ENCODE measurements around the gene MICALL1. TPM values are rescaled to one million over a fixed set of nuclear protein-coding genes. Genes with fewer than 3 reads are reported as not detected.

Gene MICALL1
- total RNA-seq, 1 experiment from 2014 or later: 29.8 TPM

DNA sequence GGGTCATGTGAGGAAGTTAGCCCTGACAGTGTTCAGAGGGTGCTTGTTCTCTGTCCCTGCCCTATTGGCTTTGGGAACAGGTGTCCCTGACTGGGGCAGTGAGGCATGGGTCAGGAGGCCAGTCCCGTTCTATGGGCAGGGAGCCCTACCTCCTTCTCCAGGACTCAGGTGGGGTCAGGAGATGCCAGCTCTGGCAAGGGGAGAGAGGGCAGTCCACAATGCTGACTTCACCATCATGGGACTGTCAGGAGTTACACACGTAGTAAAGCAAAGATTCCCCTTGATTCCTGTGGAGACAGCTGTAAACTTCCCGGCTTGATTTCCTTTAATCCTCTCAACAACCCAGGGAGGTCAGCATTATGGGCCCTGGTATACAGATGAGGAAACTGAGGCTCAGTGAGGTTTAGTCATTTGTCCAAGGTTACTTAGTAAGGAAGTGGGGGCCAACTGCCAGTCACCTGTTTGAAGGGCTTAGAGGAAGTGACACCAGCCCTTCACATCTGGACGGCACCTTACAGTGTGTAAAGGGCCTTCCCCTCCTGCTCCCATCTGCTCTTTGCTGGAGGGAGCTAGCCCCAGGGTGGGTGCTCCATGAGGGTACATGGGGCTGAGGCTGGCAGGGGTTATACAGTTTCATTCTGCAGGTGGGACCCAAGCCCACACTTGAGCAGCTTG is 11.9 kb downstream of the MICALL1 start:
- H3K27me3 ChIP-seq (ENCODE audit: control insufficient read depth, insufficient read depth, low read length): no peaks in the 10 kb centered on the region
- DNase-seq: no peak
- H3K36me3 ChIP-seq (replicated peaks; ENCODE audit: control insufficient read depth, insufficient read depth, low read length): peaks cover 11% of the 10 kb centered on the region
- H3K4me3 ChIP-seq (ENCODE audit: insufficient read depth, low read depth, low read length): no peak overlapping the region

- peaks cover 6% of the 10 kb centered on the region for H3K36me3 ChIP-seq (replicated peaks; ENCODE audit: control insufficient read depth, insufficient read depth, low read length)
These were observed 12.6 kb downstream of the MICALL1 start for GRCh38 chr22:37918580-37919270.

GRCh38 chr22:37920126-37920525 is 14.0 kb downstream of the MICALL1 start:
- Histone ChIP-seq H3K36me3 (replicated peaks; ENCODE audit: control insufficient read depth, insufficient read depth, low read length) (peaks cover 6% of the 10 kb centered on the region), H3K27me3 (ENCODE audit: control insufficient read depth, insufficient read depth, low read length) (no peaks in the 10 kb centered on the region), H3K4me3 (ENCODE audit: insufficient read depth, low read depth, low read length) (no peak overlapping the region)
- DNase-seq: no peak

More at GRCh38 chr22:37918580-37919270, 12.6 kb downstream of the MICALL1 start:
- Histone ChIP-seq H3K4me3 (ENCODE audit: insufficient read depth, low read depth, low read length) (no peak overlapping the region), H3K27me3 (ENCODE audit: control insufficient read depth, insufficient read depth, low read length) (no peaks in the 10 kb centered on the region)
- no peak for DNase-seq

- peak; percentile 72 for DNase-seq
- H3K4me3 ChIP-seq (ENCODE audit: insufficient read depth, low read depth, low read length): no peak overlapping the region
- no peaks in the 10 kb centered on the region for H3K27me3 ChIP-seq (ENCODE audit: control insufficient read depth, insufficient read depth, low read length)
- H3K36me3 ChIP-seq (replicated peaks; ENCODE audit: control insufficient read depth, insufficient read depth, low read length): peaks cover 14% of the 10 kb centered on the region
These were observed 16.1 kb downstream of the MICALL1 start for GRCh38 chr22:37922191-37922590.

- no peak for DNase-seq
- Histone ChIP-seq H3K27me3 (ENCODE audit: control insufficient read depth, insufficient read depth, low read length) (no peaks in the 10 kb centered on the region), H3K4me3 (ENCODE audit: insufficient read depth, low read depth, low read length) (no peak overlapping the region), H3K36me3 (replicated peaks; ENCODE audit: control insufficient read depth, insufficient read depth, low read length) (peaks cover 15% of the 10 kb centered on the region)
These were observed 17.8 kb downstream of the MICALL1 start for GRCh38 chr22:37923927-37924326.

DNA sequence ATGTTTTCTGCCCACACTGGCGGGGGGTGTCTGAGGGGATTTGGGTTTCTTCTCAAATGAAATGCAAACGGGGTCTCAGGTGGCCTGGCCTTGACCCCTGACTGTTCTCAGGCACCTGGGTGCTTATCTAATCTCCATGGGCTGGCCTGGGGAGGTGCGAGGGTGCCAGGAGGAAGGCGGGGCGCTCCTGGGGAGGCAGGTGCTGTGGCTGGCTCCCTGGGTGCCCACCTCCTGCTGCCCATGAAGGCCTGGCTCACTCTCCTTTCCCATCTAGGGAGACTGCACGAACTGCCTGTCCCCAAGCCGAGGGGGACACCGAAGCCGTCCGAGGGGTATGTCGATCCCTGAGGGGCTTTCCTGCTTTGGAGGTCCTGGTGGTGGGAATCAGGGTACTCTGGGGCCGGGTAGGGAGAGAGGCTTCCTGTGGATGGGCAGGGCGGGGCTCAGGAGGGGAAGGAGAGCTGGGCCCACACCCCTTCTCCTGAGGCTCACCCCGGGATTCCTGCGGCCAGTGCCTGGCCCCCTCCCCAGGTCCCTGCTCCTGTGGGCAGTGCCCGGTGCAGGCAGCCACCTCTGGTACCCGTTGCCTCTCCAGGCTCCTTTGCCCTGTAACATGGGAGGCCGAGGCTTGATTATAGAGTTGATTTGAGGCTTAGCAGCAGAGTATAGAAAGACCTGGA is 18.4 kb downstream of the MICALL1 start:
- no peak for DNase-seq
- Histone ChIP-seq H3K4me3 (ENCODE audit: insufficient read depth, low read depth, low read length) (no peak overlapping the region), H3K27me3 (ENCODE audit: control insufficient read depth, insufficient read depth, low read length) (no peaks in the 10 kb centered on the region), H3K36me3 (replicated peaks; ENCODE audit: control insufficient read depth, insufficient read depth, low read length) (peaks cover 16% of the 10 kb centered on the region)

GRCh38 chr22:37925330-37925729 is 19.2 kb downstream of the MICALL1 start:
- DNase-seq: no peak
- Histone ChIP-seq H3K4me3 (ENCODE audit: insufficient read depth, low read depth, low read length) (no peak overlapping the region), H3K27me3 (ENCODE audit: control insufficient read depth, insufficient read depth, low read length) (no peaks in the 10 kb centered on the region), H3K36me3 (replicated peaks; ENCODE audit: control insufficient read depth, insufficient read depth, low read length) (peaks cover 16% of the 10 kb centered on the region)

GRCh38 chr22:37925767-37926166 is 19.7 kb downstream of the MICALL1 start:
- Histone ChIP-seq H3K4me3 (ENCODE audit: insufficient read depth, low read depth, low read length) (no peak overlapping the region), H3K27me3 (ENCODE audit: control insufficient read depth, insufficient read depth, low read length) (no peaks in the 10 kb centered on the region), H3K36me3 (replicated peaks; ENCODE audit: control insufficient read depth, insufficient read depth, low read length) (peaks cover 16% of the 10 kb centered on the region)
- DNase-seq: no peak

DNA sequence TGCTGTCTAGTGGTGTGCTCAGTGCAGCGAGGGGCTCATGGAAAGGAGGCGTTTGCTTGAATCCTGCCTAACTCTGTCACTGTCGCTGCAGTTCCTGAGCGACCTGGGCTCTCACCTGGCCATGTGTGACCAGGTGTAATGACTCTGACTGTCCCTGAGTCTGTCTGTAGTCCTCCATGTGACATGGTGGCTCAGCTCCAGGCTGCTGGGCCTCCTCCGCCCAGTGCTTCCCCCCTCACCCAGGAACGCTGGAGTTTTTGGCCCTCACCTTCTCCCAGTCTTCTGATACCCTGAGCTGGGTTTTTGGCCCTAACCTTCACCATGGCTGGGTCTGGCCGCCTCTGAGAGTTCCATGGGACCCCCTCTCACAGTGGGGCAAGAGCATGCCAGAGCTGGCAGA is 20.3 kb downstream of the MICALL1 start:
- Histone ChIP-seq H3K4me3 (ENCODE audit: insufficient read depth, low read depth, low read length) (no peak overlapping the region), H3K27me3 (ENCODE audit: control insufficient read depth, insufficient read depth, low read length) (no peaks in the 10 kb centered on the region), H3K36me3 (replicated peaks; ENCODE audit: control insufficient read depth, insufficient read depth, low read length) (peaks cover 16% of the 10 kb centered on the region)
- DNase-seq: no peak

- Histone ChIP-seq H3K36me3 (replicated peaks; ENCODE audit: control insufficient read depth, insufficient read depth, low read length) (peaks cover 19% of the 10 kb centered on the region), H3K27me3 (ENCODE audit: control insufficient read depth, insufficient read depth, low read length) (no peaks in the 10 kb centered on the region), H3K4me3 (ENCODE audit: insufficient read depth, low read depth, low read length) (no peak overlapping the region)
- DNase-seq: no peak
These were observed 20.9 kb downstream of the MICALL1 start for GRCh38 chr22:37926771-37927636.

DNA sequence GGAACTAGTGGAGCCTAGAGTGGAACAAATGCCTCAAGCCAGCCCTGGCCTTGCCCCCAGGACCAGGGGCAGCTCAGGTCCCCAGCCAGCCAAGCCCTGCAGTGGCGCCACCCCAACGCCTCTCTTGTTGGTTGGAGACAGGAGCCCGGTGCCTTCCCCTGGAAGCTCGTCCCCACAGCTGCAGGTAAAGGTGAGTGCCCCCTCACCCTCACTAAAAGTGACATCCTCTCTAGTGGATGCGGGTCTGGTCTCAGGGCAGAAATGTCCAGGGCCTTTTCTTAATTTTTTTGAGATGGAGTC is 21.5 kb downstream of the MICALL1 start:
- Histone ChIP-seq H3K4me3 (ENCODE audit: insufficient read depth, low read depth, low read length) (no peak overlapping the region), H3K36me3 (replicated peaks; ENCODE audit: control insufficient read depth, insufficient read depth, low read length) (peaks cover 21% of the 10 kb centered on the region), H3K27me3 (ENCODE audit: control insufficient read depth, insufficient read depth, low read length) (no peaks in the 10 kb centered on the region)
- DNase-seq: no peak

GRCh38 chr22:37929390-37929789 is 23.3 kb downstream of the MICALL1 start:
- no peak for DNase-seq
- no peak overlapping the region for H3K4me3 ChIP-seq (ENCODE audit: insufficient read depth, low read depth, low read length)
- peaks cover 21% of the 10 kb centered on the region for H3K36me3 ChIP-seq (replicated peaks; ENCODE audit: control insufficient read depth, insufficient read depth, low read length)
- H3K27me3 ChIP-seq (ENCODE audit: control insufficient read depth, insufficient read depth, low read length): no peaks in the 10 kb centered on the region

DNA sequence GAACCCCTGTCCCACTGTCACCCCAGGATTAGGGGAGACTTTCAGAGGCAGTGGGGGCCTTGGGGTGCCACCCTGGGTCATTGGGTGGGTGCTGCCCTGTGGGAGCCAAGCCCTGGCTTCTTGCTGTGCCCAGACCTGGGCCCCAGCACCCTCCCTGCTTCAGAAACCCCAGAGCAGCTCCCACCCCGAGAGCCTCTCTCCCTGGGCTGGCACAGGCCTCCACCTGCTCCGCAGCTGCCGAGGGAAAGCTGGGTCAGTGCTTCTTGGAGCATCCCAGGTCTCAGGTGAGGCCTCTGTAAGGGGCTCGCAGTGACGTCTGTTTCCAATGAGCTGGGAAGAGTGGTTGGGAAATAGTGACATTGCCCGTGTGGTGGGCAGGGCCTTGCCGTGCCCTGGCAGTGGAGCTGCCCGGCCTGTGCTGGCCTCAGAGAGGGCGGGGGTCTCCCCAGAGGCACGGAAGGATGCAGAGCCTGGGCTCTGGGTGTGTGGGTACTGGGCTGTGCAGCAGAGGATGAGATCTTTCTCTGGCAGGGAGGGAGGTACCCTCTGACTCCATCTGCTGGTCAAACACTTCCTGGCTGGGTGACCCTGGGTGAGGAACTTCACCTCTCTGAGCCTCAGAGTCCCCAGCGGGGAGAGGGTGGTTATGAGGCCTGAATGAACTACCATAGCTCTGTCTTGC is 24.3 kb downstream of the MICALL1 start:
- DNase-seq: peak; percentile 84
- no peak overlapping the region for H3K4me3 ChIP-seq (ENCODE audit: insufficient read depth, low read depth, low read length)
- H3K27me3 ChIP-seq (ENCODE audit: control insufficient read depth, insufficient read depth, low read length): no peaks in the 10 kb centered on the region
- H3K36me3 ChIP-seq (replicated peaks; ENCODE audit: control insufficient read depth, insufficient read depth, low read length): peaks cover 19% of the 10 kb centered on the region

- no peak overlapping the region for H3K4me3 ChIP-seq (ENCODE audit: insufficient read depth, low read depth, low read length)
- no peaks in the 10 kb centered on the region for H3K27me3 ChIP-seq (ENCODE audit: control insufficient read depth, insufficient read depth, low read length)
- H3K36me3 ChIP-seq (replicated peaks; ENCODE audit: control insufficient read depth, insufficient read depth, low read length): peaks cover 16% of the 10 kb centered on the region
- DNase-seq: no peak
These were observed 24.9 kb downstream of the MICALL1 start for GRCh38 chr22:37930952-37931440.

All from H7 (cell line).